H9 (cell line): ENCODE data around the gene R3HDM2. TPM values are rescaled to one million over a fixed set of nuclear protein-coding genes. Genes with fewer than 3 reads are reported as not detected.

Experiments
- DNase-seq: peaks from one replicate; pipeline ENCODE4 v3.0.0-alpha.2; 2017
- H2AFZ ChIP-seq: one replicate; pipeline ENCODE4 v1.6.1; 2013; ENCODE audit warnings: mild to moderate bottlenecking, low read length, control low read depth, moderate library complexity
- H2AK5ac ChIP-seq: 2 replicates; pipeline ENCODE4 v1.6.1; 2013; ENCODE audit warnings: low read length, control low read depth, mixed read lengths; ENCODE audit not compliant: insufficient read length
- H2BK120ac ChIP-seq: one replicate; pipeline ENCODE4 v1.6.1; 2013; ENCODE audit warnings: low read depth, mild to moderate bottlenecking, low read length, control low read depth, inconsistent platforms; ENCODE audit not compliant: poor library complexity, severe bottlenecking
- H2BK12ac ChIP-seq: 2 replicates; pipeline ENCODE4 v1.6.1; 2013; ENCODE audit warnings: low read length, control low read depth, mixed read lengths, low read depth; ENCODE audit not compliant: insufficient read length
- H2BK15ac ChIP-seq: 2 replicates; pipeline ENCODE4 v1.6.1; 2013; ENCODE audit warnings: low read depth, low read length, control low read depth
- H2BK20ac ChIP-seq: one replicate; pipeline ENCODE4 v1.6.1; 2013; ENCODE audit warnings: low read depth, mild to moderate bottlenecking, low read length, control low read depth, inconsistent platforms; ENCODE audit not compliant: poor library complexity, severe bottlenecking
- H2BK5ac ChIP-seq: 2 replicates; pipeline ENCODE4 v1.6.1; 2013; ENCODE audit warnings: low read length, control low read depth, mixed read lengths; ENCODE audit not compliant: insufficient read length
- H3K14ac ChIP-seq: 2 replicates; pipeline ENCODE4 v1.6.1; 2013; ENCODE audit warnings: low read length, control low read depth; ENCODE audit not compliant: insufficient read depth
- H3K18ac ChIP-seq: 2 replicates; pipeline ENCODE4 v1.6.1; 2013; ENCODE audit warnings: low read depth, mild to moderate bottlenecking, mixed read lengths, low read length, control low read depth; ENCODE audit not compliant: insufficient read length
- H3K23ac ChIP-seq: 2 replicates; pipeline ENCODE4 v1.6.1; 2013; ENCODE audit warnings: low read length, control low read depth, mixed read lengths, low read depth; ENCODE audit not compliant: insufficient read length
- H3K23me2 ChIP-seq: 2 replicates; pipeline ENCODE4 v1.6.1; 2013; ENCODE audit warnings: low read depth, mild to moderate bottlenecking, mixed read lengths, low read length, control low read depth; ENCODE audit not compliant: insufficient read length, poor library complexity, severe bottlenecking
- H3K27ac ChIP-seq: 2 replicates; pipeline ENCODE4 v1.5.1; 2013; ENCODE audit warnings: low read length, control low read depth, mixed read lengths, low read depth; ENCODE audit not compliant: insufficient read length
- H3K27me3 ChIP-seq: 2 replicates; pipeline ENCODE4 v1.6.1; 2013; ENCODE audit warnings: low read length, control low read depth, inconsistent platforms; ENCODE audit not compliant: insufficient read depth
- H3K4ac ChIP-seq: 2 replicates; pipeline ENCODE4 v1.6.1; 2013; ENCODE audit warnings: low read depth, mild to moderate bottlenecking, control low read depth, inconsistent platforms, low read length, moderate library complexity
- H3K4me1 ChIP-seq: 2 replicates; pipeline ENCODE4 v1.6.1; 2013; ENCODE audit warnings: low read length, control low read depth, inconsistent platforms; ENCODE audit not compliant: insufficient read depth
- H3K4me2 ChIP-seq: 2 replicates; pipeline ENCODE4 v1.6.1; 2013; ENCODE audit warnings: low read length, control low read depth, mixed read lengths; ENCODE audit not compliant: insufficient read length, insufficient read depth
- H3K56ac ChIP-seq: 2 replicates; pipeline ENCODE4 v1.6.1; 2013; ENCODE audit warnings: low read depth, mild to moderate bottlenecking, mixed read lengths, low read length, control low read depth; ENCODE audit not compliant: insufficient read length
- H3K79me1 ChIP-seq: 2 replicates; pipeline ENCODE4 v1.6.1; 2013; ENCODE audit warnings: low read depth, mild to moderate bottlenecking, moderate library complexity, low read length, control low read depth, inconsistent platforms; ENCODE audit not compliant: insufficient read depth, poor library complexity, severe bottlenecking
- H3K79me2 ChIP-seq: 2 replicates; pipeline ENCODE4 v1.6.1; 2013; ENCODE audit warnings: low read length, control low read depth, inconsistent platforms; ENCODE audit not compliant: insufficient read depth
- H3K9ac ChIP-seq: 2 replicates; pipeline ENCODE4 v1.6.1; 2013; ENCODE audit warnings: low read length, control low read depth, mixed read lengths; ENCODE audit not compliant: insufficient read length; ENCODE audit errors: extremely low read depth
- H3K9me3 ChIP-seq: one replicate; pipeline ENCODE4 v1.6.1; 2013; ENCODE audit warnings: low read depth, low read length, inconsistent platforms; ENCODE audit not compliant: control insufficient read depth
- H3T11ph ChIP-seq: one replicate; pipeline ENCODE4 v1.6.1; 2013; ENCODE audit warnings: mild to moderate bottlenecking, low read length, control low read depth, inconsistent platforms
- H4K20me1 ChIP-seq: one replicate; pipeline ENCODE4 v1.6.1; 2013; ENCODE audit not compliant: control insufficient read depth, insufficient read length, insufficient read depth
- H4K5ac ChIP-seq: 2 replicates; pipeline ENCODE4 v1.6.1; 2013; ENCODE audit warnings: low read depth, mild to moderate bottlenecking, mixed read lengths, low read length, control low read depth; ENCODE audit not compliant: insufficient read length
- H4K8ac ChIP-seq: replicated peaks from 2 replicates; pipeline ENCODE4 v1.6.1; 2013; ENCODE audit warnings: low read length, control low read depth, mixed read lengths, low read depth; ENCODE audit not compliant: insufficient read length
- H4K91ac ChIP-seq: 2 replicates; pipeline ENCODE4 v1.6.1; 2013; ENCODE audit warnings: low read depth, mild to moderate bottlenecking, moderate library complexity, mixed read lengths, low read length, control low read depth; ENCODE audit not compliant: insufficient read length
- H3K27ac Mint-ChIP-seq, 3 experiments: 2 replicates in 2 of 3; 3 replicates in 1 of 3; pipeline ENCODE4 v1.8.0; 2020 to 2021; ENCODE audit warnings: mixed read lengths in 3 of 3, mild to moderate bottlenecking in 1 of 3, moderate library complexity in 1 of 3
- H3K27me3 Mint-ChIP-seq: 2 replicates; pipeline ENCODE4 v1.8.0; 2021; ENCODE audit warnings: low read depth, mild to moderate bottlenecking, moderate library complexity, mixed read lengths
- H3K36me3 Mint-ChIP-seq, 3 experiments: 2 replicates in 2 of 3; 3 replicates in 1 of 3; pipeline ENCODE4 v1.8.0; 2020 to 2021; ENCODE audit warnings: low read depth in 3 of 3, mixed read lengths in 3 of 3; ENCODE audit not compliant: insufficient read depth in 1 of 3
- H3K4me1 Mint-ChIP-seq, 2 experiments: 2 replicates each; pipeline ENCODE4 v1.8.0; 2020; ENCODE audit warnings: mixed read lengths in 2 of 2
- H3K4me3 Mint-ChIP-seq, 2 experiments: 2 replicates in 1 of 2; 3 replicates in 1 of 2; pipeline ENCODE4 v1.8.0; 2020 to 2021; ENCODE audit warnings: mild to moderate bottlenecking in 2 of 2, mixed read lengths in 2 of 2, moderate library complexity in 1 of 2
- H3K9me3 Mint-ChIP-seq, 2 experiments: 2 replicates in 1 of 2; 3 replicates in 1 of 2; pipeline ENCODE4 v1.8.0; 2020; ENCODE audit warnings: mild to moderate bottlenecking in 2 of 2, mixed read lengths in 2 of 2, moderate library complexity in 1 of 2
- WGBS: extraction: QIAGEN DNeasy Blood & Tissue Kit; methylation state at CpG from one replicate; pipeline ENCODE4 v1.1.7; 2013; ENCODE audit warnings: missing lambda C conversion rate, low lambda C conversion rate, mixed read lengths; ENCODE audit not compliant: insufficient read length; ENCODE audit errors: extremely low coverage; 5-methylcytosine and 5-hydroxymethylcytosine counted together
- total RNA-seq: library from RNA; stranded (reverse); gene quantifications from 2 replicates; pipeline ENCODE4 v1.2.1, GENCODE V29; 2021
- TF ChIP-seq, protein P1 (sequence below): fragments of 200-600 bp; sonication (generic); conservative IDR thresholded peaks from 3 replicates; pipeline ENCODE4 v1.8.0; 2021; ENCODE audit warnings: antibody characterized with exemption, mild to moderate bottlenecking

R3HDM2 gene
- total RNA-seq, 1 experiment from 2014 or later = 43.9 TPM

DNA sequence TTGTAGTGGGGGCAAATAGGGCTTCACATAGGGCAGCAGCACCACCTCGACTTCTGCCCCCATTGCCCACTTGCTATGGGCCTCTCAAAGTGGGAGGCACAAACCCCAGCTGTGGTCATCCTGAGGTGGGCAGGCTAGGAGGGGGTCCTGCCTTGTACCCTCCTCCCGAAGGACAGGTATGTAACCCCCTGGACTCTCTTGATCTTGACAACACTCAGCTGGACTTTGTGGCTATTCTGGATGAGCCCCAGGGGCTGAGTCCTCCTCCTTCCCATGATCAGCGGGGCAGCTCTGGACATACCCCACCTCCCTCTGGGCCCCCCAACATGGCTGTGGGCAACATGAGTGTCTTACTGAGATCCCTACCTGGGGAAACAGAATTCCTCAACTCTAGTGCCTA, 40.8 kb upstream of the R3HDM2 start:
- no CpG with 5 or more reads among the region's 3 CpGs for WGBS
- no peaks in the 10 kb centered on the region for H4K20me1 ChIP-seq
- peaks cover 0 to 14% (median 5%) of the 10 kb centered on the region in 3 experiments; a peak in 4 of 7 replicates for H3K36me3 Mint-ChIP-seq
- H3K9ac ChIP-seq = no peak overlapping the region
- no peak overlapping the region for H3K4me2 ChIP-seq
- no peak for DNase-seq
- H2AFZ ChIP-seq = no peak overlapping the region
- no peak overlapping the region for H3K27ac ChIP-seq
- H3K79me1 ChIP-seq = no peaks in the 10 kb centered on the region
- H3K56ac ChIP-seq = no peak overlapping the region
- H4K8ac ChIP-seq = no peak overlapping the region
- H3K27ac Mint-ChIP-seq = no peak overlapping the region
- no peak overlapping the region for H2AK5ac ChIP-seq
- no peak overlapping the region for H3T11ph ChIP-seq
- peaks cover 62% of the 10 kb centered on the region for H3K27me3 Mint-ChIP-seq
- TF ChIP-seq, protein P1, sequence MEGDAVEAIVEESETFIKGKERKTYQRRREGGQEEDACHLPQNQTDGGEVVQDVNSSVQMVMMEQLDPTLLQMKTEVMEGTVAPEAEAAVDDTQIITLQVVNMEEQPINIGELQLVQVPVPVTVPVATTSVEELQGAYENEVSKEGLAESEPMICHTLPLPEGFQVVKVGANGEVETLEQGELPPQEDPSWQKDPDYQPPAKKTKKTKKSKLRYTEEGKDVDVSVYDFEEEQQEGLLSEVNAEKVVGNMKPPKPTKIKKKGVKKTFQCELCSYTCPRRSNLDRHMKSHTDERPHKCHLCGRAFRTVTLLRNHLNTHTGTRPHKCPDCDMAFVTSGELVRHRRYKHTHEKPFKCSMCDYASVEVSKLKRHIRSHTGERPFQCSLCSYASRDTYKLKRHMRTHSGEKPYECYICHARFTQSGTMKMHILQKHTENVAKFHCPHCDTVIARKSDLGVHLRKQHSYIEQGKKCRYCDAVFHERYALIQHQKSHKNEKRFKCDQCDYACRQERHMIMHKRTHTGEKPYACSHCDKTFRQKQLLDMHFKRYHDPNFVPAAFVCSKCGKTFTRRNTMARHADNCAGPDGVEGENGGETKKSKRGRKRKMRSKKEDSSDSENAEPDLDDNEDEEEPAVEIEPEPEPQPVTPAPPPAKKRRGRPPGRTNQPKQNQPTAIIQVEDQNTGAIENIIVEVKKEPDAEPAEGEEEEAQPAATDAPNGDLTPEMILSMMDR = no peak
- no peaks in the 10 kb centered on the region for H3K79me2 ChIP-seq
- H3K23ac ChIP-seq = no peak overlapping the region
- no peak overlapping the region for H2BK12ac ChIP-seq
- no peak overlapping the region for H3K4ac ChIP-seq
- H3K4me1 ChIP-seq = no peaks in the 10 kb centered on the region; the same call in 1 of the 2 replicates
- peaks cover 31% of the 10 kb centered on the region for H3K27me3 ChIP-seq
- H2BK15ac ChIP-seq = no peak overlapping the region
- no peak overlapping the region for H2BK20ac ChIP-seq
- H3K14ac ChIP-seq = no peak overlapping the region
- peaks cover 15% of the 10 kb centered on the region for H3K23me2 ChIP-seq
- no peak overlapping the region for H4K5ac ChIP-seq
- no peaks in the 10 kb centered on the region for H3K9me3 Mint-ChIP-seq
- no peak overlapping the region for H4K91ac ChIP-seq
- no peak overlapping the region for H3K18ac ChIP-seq
- H2BK5ac ChIP-seq = no peak overlapping the region
- H3K4me1 Mint-ChIP-seq = peaks cover 5 to 10% of the 10 kb centered on the region in 2 experiments
- H3K9me3 ChIP-seq = no peaks in the 10 kb centered on the region
- no peak overlapping the region for H2BK120ac ChIP-seq
- H3K4me3 Mint-ChIP-seq = no peak overlapping the region
